ENCODE results near the gene ZSCAN16. TPM values are rescaled to one million over a fixed set of nuclear protein-coding genes. Genes with fewer than 3 reads are reported as not detected.

Gene ZSCAN16
- total and polyA plus RNA-seq, 2 donors from 2014 or later, result 6.1 to 6.8 TPM

GRCh38 chr6:28161410-28162079 lies 37.1 kb downstream of the ZSCAN16 start:
- intact Hi-C loops (cut with DNase I), result no loop called here
- no peak for TF ChIP-seq CTCF (IDR thresholded peaks at IDR 0.05; ENCODE audit: borderline replicate concordance, extremely low read depth, insufficient read depth)
- H3K27me3 ChIP-seq (ENCODE audit: control insufficient read depth, insufficient read depth, low read length), result no peaks in the 10 kb centered on the region
- peaks cover 0 to 4% (median 0%) of the 10 kb centered on the region in 3 donors for H3K36me3 ChIP-seq (ENCODE audit: control insufficient read depth in 2 of 3, insufficient read depth in 3 of 3, low read length in 3 of 3)
- H3K9ac ChIP-seq (ENCODE audit: low read length in 3 of 3), result peak overlapping the region in 1 of 3 donors; percentile 63
- peak overlapping the region; percentile 78 to 83 (median 81) for H3K4me3 ChIP-seq (ENCODE audit: low read length in 3 of 3)
- H3K27ac ChIP-seq (ENCODE audit: low read depth in 2 of 2, low read length in 2 of 2), result no peak overlapping the region
- H3K9me3 ChIP-seq (ENCODE audit: control insufficient read depth in 2 of 3, insufficient read depth in 1 of 3, low read length in 3 of 3), result peaks cover 0 to 6% (median 0%) of the 10 kb centered on the region in 3 donors
- FAIRE-seq, result no peak
- H3K4me1 ChIP-seq (ENCODE audit: control insufficient read depth in 2 of 3, insufficient read depth in 2 of 3, low read depth in 1 of 3, low read length in 3 of 3), result peaks cover 0 to 3% (median 0%) of the 10 kb centered on the region in 3 donors
- peak; percentile 87 to 89 (median 88) for DNase-seq

GRCh38 chr6:28165563-28165962 lies 41.2 kb downstream of the ZSCAN16 start:
- no peak for DNase-seq

GRCh38 chr6:28167068-28167467 lies 42.7 kb downstream of the ZSCAN16 start:
- peaks cover 0 to 2% (median 0%) of the 10 kb centered on the region in 3 donors for H3K36me3 ChIP-seq (ENCODE audit: control insufficient read depth in 2 of 3, insufficient read depth in 3 of 3, low read length in 3 of 3)
- intact Hi-C loops (cut with DNase I), result no loop called here
- no peak overlapping the region for H3K4me3 ChIP-seq (ENCODE audit: low read length in 3 of 3)
- FAIRE-seq, result no peak
- H3K9me3 ChIP-seq (ENCODE audit: control insufficient read depth in 2 of 3, insufficient read depth in 1 of 3, low read length in 3 of 3), result peaks cover 0 to 2% (median 0%) of the 10 kb centered on the region in 3 donors
- TF ChIP-seq CTCF (IDR thresholded peaks at IDR 0.05; ENCODE audit: borderline replicate concordance, extremely low read depth, insufficient read depth), result no peak
- H3K27me3 ChIP-seq (ENCODE audit: control insufficient read depth, insufficient read depth, low read length), result no peaks in the 10 kb centered on the region
- H3K27ac ChIP-seq (ENCODE audit: low read depth in 2 of 2, low read length in 2 of 2), result no peak overlapping the region
- no peak for DNase-seq
- H3K4me1 ChIP-seq (ENCODE audit: control insufficient read depth in 2 of 3, insufficient read depth in 2 of 3, low read depth in 1 of 3, low read length in 3 of 3), result peaks cover 0 to 2% (median 0%) of the 10 kb centered on the region in 3 donors
- H3K9ac ChIP-seq (ENCODE audit: low read length in 3 of 3), result no peak overlapping the region

More at GRCh38 chr6:28165563-28165962, 41.2 kb downstream of the ZSCAN16 start:
- no peak overlapping the region for H3K27ac ChIP-seq (ENCODE audit: low read depth in 2 of 2, low read length in 2 of 2)
- FAIRE-seq, result no peak
- TF ChIP-seq CTCF (IDR thresholded peaks at IDR 0.05; ENCODE audit: borderline replicate concordance, extremely low read depth, insufficient read depth), result no peak
- H3K9ac ChIP-seq (ENCODE audit: low read length in 3 of 3), result no peak overlapping the region
- no peaks in the 10 kb centered on the region for H3K36me3 ChIP-seq (ENCODE audit: control insufficient read depth in 2 of 3, insufficient read depth in 3 of 3, low read length in 3 of 3)
- peaks cover 0 to 3% (median 0%) of the 10 kb centered on the region in 3 donors for H3K4me1 ChIP-seq (ENCODE audit: control insufficient read depth in 2 of 3, insufficient read depth in 2 of 3, low read depth in 1 of 3, low read length in 3 of 3)
- H3K4me3 ChIP-seq (ENCODE audit: low read length in 3 of 3), result no peak overlapping the region
- no peaks in the 10 kb centered on the region for H3K27me3 ChIP-seq (ENCODE audit: control insufficient read depth, insufficient read depth, low read length)
- intact Hi-C loops (cut with DNase I), result no loop called here
- H3K9me3 ChIP-seq (ENCODE audit: control insufficient read depth in 2 of 3, insufficient read depth in 1 of 3, low read length in 3 of 3), result peaks cover 0 to 6% (median 0%) of the 10 kb centered on the region in 3 donors
